ENCODE results near the gene RGS7. TPM values are rescaled to one million over a fixed set of nuclear protein-coding genes. Genes with fewer than 3 reads are reported as not detected.

The RGS7 gene
- total RNA-seq, 1 experiment from 2014 or later: 1.5 TPM

DNA sequence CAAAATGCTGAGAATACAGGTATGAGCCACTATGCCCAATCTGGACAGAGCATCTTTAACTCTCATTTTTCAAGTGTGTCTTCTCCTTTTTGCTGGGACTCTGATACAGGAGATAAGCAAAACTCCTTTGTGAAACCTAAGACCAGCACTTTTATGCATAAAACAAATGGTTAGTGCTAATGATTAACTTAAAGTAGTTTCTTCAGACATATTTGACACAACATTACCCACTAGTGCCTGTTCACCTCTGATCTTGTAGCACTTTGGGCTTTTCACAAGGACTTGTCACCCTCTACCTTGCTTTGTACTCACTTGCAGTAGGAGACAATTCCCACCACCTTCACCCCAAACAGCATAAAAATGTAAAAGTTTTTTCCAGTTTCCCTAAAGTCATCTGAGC, 216.3 kb downstream of the RGS7 start:
- Mint-ChIP-seq H3K27me3 (ENCODE audit: low read depth) (no peaks in the 10 kb centered on the region), H3K27ac (0 out of 7 replicates have a peak overlapping the region, but pooled peaks of 1 of the 3 experiments have one; percentile 35), H3K4me3 (no peak overlapping the region), H3K36me3 (ENCODE audit: insufficient read depth in 1 of 3, low read depth in 3 of 3) (peaks cover 24 to 30% (median 25%) of the 10 kb centered on the region in 3 experiments), H3K4me1 (peaks cover 7 to 8% of the 10 kb centered on the region in 2 experiments), H3K9me3 (peaks cover 28 to 29% of the 10 kb centered on the region in 2 experiments)
- Histone ChIP-seq H3K4me2 (ENCODE audit: insufficient read depth, insufficient read length, low read length) (no peak overlapping the region), H3K9me3 (ENCODE audit: control insufficient read depth, low read depth, low read length) (no peaks in the 10 kb centered on the region), H2BK12ac (ENCODE audit: insufficient read length, low read depth, low read length) (no peak overlapping the region), H3K4ac (ENCODE audit: low read depth, low read length) (no peak overlapping the region), H2BK5ac (ENCODE audit: insufficient read length, low read length) (no peak overlapping the region), H3K27me3 (ENCODE audit: insufficient read depth, low read length) (no peaks in the 10 kb centered on the region), H3K14ac (ENCODE audit: insufficient read depth, low read length) (no peak overlapping the region), H3K27ac (ENCODE audit: insufficient read length, low read depth, low read length) (no peak overlapping the region), H2AK5ac (ENCODE audit: insufficient read length, low read length) (no peak overlapping the region), H3K9ac (ENCODE audit: extremely low read depth, insufficient read length, low read length) (no peak overlapping the region), H3K23me2 (ENCODE audit: insufficient read length, low read depth, low read length, poor library complexity, severe bottlenecking) (no peaks in the 10 kb centered on the region), H2BK20ac (ENCODE audit: low read depth, low read length, poor library complexity, severe bottlenecking) (no peak overlapping the region), H3K23ac (ENCODE audit: insufficient read length, low read depth, low read length) (no peak overlapping the region), H4K8ac (replicated peaks; ENCODE audit: insufficient read length, low read depth, low read length) (no peak overlapping the region), H4K5ac (ENCODE audit: insufficient read length, low read depth, low read length) (no peak overlapping the region), H4K20me1 (ENCODE audit: control insufficient read depth, insufficient read depth, insufficient read length) (no peaks in the 10 kb centered on the region), H2BK120ac (ENCODE audit: low read depth, low read length, poor library complexity, severe bottlenecking) (no peak overlapping the region), H3T11ph (ENCODE audit: low read length) (no peak overlapping the region), H2BK15ac (ENCODE audit: low read depth, low read length) (no peak overlapping the region), H3K79me2 (ENCODE audit: insufficient read depth, low read length) (no peaks in the 10 kb centered on the region), H3K79me1 (ENCODE audit: insufficient read depth, low read depth, low read length, poor library complexity, severe bottlenecking) (no peaks in the 10 kb centered on the region), H2AFZ (ENCODE audit: low read length) (no peak overlapping the region), H4K91ac (ENCODE audit: insufficient read length, low read depth, low read length) (no peak overlapping the region), H3K18ac (ENCODE audit: insufficient read length, low read depth, low read length) (no peak overlapping the region), H3K4me1 (ENCODE audit: insufficient read depth, low read length) (no peaks in the 10 kb centered on the region; the same call in 1 of the 2 replicates), H3K56ac (ENCODE audit: insufficient read length, low read depth, low read length) (no peak overlapping the region)
- DNase-seq: no peak
- TF ChIP-seq CTCF (conservative IDR thresholded peaks at IDR 0.05): no peak
